ENCODE measurements around the gene ARSA. TPM values are rescaled to one million over a fixed set of nuclear protein-coding genes. Genes with fewer than 3 reads are reported as not detected.

The ARSA gene
- total RNA-seq, 1 donor from 2014 or later, result 65.7 TPM

GRCh38 chr22:50577987-50578775 is 49.8 kb downstream of the ARSA start, which contains the start of gene CPT1B:
Gene CPT1B (minus strand): TSS chr22:50578427. CDS start chr22:50577915, 512 bp downstream.
- TF ChIP-seq CTCF (IDR thresholded peaks at IDR 0.05; ENCODE audit: partially characterized antibody, unreplicated experiment), result no peak
- Mint-ChIP-seq H3K4me1 (ENCODE audit: low read depth, unreplicated experiment) (peaks cover 14% of the 10 kb centered on the region), H3K27me3 (ENCODE audit: unreplicated experiment) (peaks cover 2% of the 10 kb centered on the region), H3K4me3 (ENCODE audit: unreplicated experiment) (peak within 1 kb of the TSS; percentile 55), H3K9me3 (ENCODE audit: unreplicated experiment) (peaks cover 12% of the 10 kb centered on the region), H3K36me3 (ENCODE audit: unreplicated experiment) (no peaks in the 10 kb centered on the region), H3K27ac (ENCODE audit: unreplicated experiment) (no peak within 1 kb of the TSS)
- DNase-seq, result peak; percentile 50

- no peak for TF ChIP-seq CTCF (IDR thresholded peaks at IDR 0.05; ENCODE audit: partially characterized antibody, unreplicated experiment)
- peaks cover 14% of the 10 kb centered on the region for H3K4me1 Mint-ChIP-seq (ENCODE audit: low read depth, unreplicated experiment)
- H3K27ac Mint-ChIP-seq (ENCODE audit: unreplicated experiment), result no peak overlapping the region
- H3K27me3 Mint-ChIP-seq (ENCODE audit: unreplicated experiment), result peaks cover 2% of the 10 kb centered on the region
- no peak for DNase-seq
- H3K36me3 Mint-ChIP-seq (ENCODE audit: unreplicated experiment), result no peaks in the 10 kb centered on the region
- H3K9me3 Mint-ChIP-seq (ENCODE audit: unreplicated experiment), result peaks cover 12% of the 10 kb centered on the region
- H3K4me3 Mint-ChIP-seq (ENCODE audit: unreplicated experiment), result peak overlapping the region; percentile 42
These were observed 50.3 kb downstream of the ARSA start for GRCh38 chr22:50577697-50577986.

- peaks cover 14% of the 10 kb centered on the region for H3K4me1 Mint-ChIP-seq (ENCODE audit: low read depth, unreplicated experiment)
- DNase-seq, result no peak
- TF ChIP-seq CTCF (IDR thresholded peaks at IDR 0.05; ENCODE audit: partially characterized antibody, unreplicated experiment), result no peak
- no peaks in the 10 kb centered on the region for H3K36me3 Mint-ChIP-seq (ENCODE audit: unreplicated experiment)
- H3K27ac Mint-ChIP-seq (ENCODE audit: unreplicated experiment), result no peak overlapping the region
- H3K4me3 Mint-ChIP-seq (ENCODE audit: unreplicated experiment), result peak overlapping the region; percentile 42
- peaks cover 2% of the 10 kb centered on the region for H3K27me3 Mint-ChIP-seq (ENCODE audit: unreplicated experiment)
- peaks cover 12% of the 10 kb centered on the region for H3K9me3 Mint-ChIP-seq (ENCODE audit: unreplicated experiment)
These were observed 50.9 kb downstream of the ARSA start for GRCh38 chr22:50576806-50577696.

- Mint-ChIP-seq H3K4me1 (ENCODE audit: low read depth, unreplicated experiment) (peaks cover 10% of the 10 kb centered on the region), H3K4me3 (ENCODE audit: unreplicated experiment) (no peak overlapping the region), H3K27ac (ENCODE audit: unreplicated experiment) (peak overlapping the region; percentile 59), H3K36me3 (ENCODE audit: unreplicated experiment) (no peaks in the 10 kb centered on the region), H3K9me3 (ENCODE audit: unreplicated experiment) (peaks cover 10% of the 10 kb centered on the region), H3K27me3 (ENCODE audit: unreplicated experiment) (peaks cover 2% of the 10 kb centered on the region)
- peak; percentile 36 for DNase-seq
- TF ChIP-seq CTCF (IDR thresholded peaks at IDR 0.05; ENCODE audit: partially characterized antibody, unreplicated experiment), result no peak
These were observed 51.9 kb downstream of the ARSA start for GRCh38 chr22:50576070-50576469.
